GM12891 (cell line): Measurements from ENCODE around the gene ATP6AP1.

Experiments used
- PAX5 ChIP-seq: IDR thresholded peaks from 2 replicates; pipeline ENCODE4 v1.6.1; 2011; ENCODE audit warnings: low read length, moderate library complexity, mild to moderate bottlenecking; ENCODE audit not compliant: insufficient read depth, severe bottlenecking
- POLR2A ChIP-seq: IDR thresholded peaks from 2 replicates; pipeline ENCODE4 v1.6.1; 2011; ENCODE audit warnings: low read depth, low read length, control low read depth
- POLR2AphosphoS5 ChIP-seq: IDR thresholded peaks from 2 replicates; pipeline ENCODE4 v1.6.1; 2011; ENCODE audit warnings: low read depth, low read length, control low read depth
- POU2F2 ChIP-seq: IDR thresholded peaks from 2 replicates; pipeline ENCODE4 v1.6.1; 2011; ENCODE audit warnings: low read depth, mild to moderate bottlenecking, control low read depth, low read length, moderate library complexity
- SPI1 ChIP-seq: IDR thresholded peaks from 2 replicates; pipeline ENCODE4 v1.6.1; 2011; ENCODE audit warnings: low read depth, low read length, control low read depth
- TAF1 ChIP-seq: IDR thresholded peaks from 2 replicates; pipeline ENCODE4 v1.6.1; 2011; ENCODE audit warnings: low read depth, low read length, control low read depth

DNA sequence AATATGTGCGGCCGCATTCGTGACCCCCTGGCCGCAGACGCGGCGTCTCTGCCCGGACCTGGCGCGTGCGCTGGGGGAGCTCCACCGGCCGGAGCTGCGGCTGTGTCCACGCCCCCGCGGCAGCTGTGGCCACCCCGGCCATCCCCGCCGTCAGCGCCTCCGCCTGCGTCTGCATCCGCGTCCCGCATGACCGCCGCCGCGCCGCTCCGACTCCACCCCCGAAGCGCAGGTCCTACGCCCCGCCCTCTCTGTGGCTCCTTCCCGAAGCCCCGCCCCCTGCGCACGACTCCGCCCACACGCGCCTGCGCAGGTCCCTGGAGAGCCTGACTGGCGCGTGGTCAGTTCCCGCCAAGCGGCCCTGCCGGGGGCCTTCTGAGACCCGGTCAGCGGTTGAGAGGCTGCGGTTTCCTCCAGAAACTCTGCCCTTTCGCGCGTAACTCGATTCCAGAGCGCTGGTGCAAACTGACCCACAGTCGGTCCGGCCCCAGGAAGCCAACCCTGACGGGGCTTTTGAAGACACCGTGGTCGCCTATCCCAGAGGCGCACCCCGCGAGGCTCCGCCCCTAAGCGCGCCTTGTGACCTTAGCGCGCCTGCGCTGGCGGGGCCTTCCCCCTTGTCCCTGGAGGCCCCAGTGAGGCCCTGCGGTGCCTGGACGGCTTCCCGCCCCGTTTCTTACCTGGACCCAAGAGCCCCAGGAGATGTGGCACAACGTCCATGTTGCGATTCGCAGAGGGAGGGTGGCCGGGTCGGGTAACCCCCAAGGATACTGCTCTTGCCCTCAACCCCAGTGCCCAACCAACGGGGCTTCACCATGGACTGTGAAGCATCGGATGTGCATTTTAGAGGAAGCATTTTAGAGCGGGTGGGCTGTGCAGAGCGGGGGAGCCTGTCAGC, 50.5 kb downstream of the ATP6AP1 start, which contains the start of gene LAGE3:
- TF ChIP-seq POLR2A (no peak; the same call in 1 of the 2 replicates), POLR2AphosphoS5 (no peak; the same call in 1 of the 2 replicates), POU2F2 (no peak), TAF1 (no peak), SPI1 (no peak), PAX5 (peak; percentile 87)
